NOMO-1 treated with dmso at 0.1 percent for 144 hours (cell line): ENCODE data around the gene ZNF334.
A peak's percentile ranks its signal among the peaks of the same experiment; 100 is the strongest.

ENCODE experiments used
- DNase-seq: peaks from one replicate; lab custom pipeline; 2025; ENCODE audit not compliant: unreplicated experiment; lab: John Stamatoyannopoulos, UW

Gene ZNF334

GRCh38 chr20:46546298-46546697, 32.9 kb upstream of the ZNF334 start:
- no peak for DNase-seq

DNA sequence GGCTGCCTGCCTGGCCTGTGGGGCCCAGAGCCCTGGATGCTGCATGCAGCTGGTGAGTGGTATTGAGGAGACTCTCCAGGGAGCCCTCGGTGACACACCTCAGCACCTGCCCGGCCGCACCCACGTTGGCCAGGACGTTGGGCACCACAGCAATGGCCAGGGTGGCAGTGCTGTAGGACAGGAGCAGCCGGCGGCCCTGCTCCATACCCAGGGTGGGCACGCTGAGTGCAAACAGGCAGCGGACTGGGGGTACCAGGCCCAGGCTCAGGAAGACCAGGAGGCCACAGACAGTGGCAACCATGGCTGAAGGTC, 32.4 kb upstream of the ZNF334 start:
- DNase-seq = no peak

DNA sequence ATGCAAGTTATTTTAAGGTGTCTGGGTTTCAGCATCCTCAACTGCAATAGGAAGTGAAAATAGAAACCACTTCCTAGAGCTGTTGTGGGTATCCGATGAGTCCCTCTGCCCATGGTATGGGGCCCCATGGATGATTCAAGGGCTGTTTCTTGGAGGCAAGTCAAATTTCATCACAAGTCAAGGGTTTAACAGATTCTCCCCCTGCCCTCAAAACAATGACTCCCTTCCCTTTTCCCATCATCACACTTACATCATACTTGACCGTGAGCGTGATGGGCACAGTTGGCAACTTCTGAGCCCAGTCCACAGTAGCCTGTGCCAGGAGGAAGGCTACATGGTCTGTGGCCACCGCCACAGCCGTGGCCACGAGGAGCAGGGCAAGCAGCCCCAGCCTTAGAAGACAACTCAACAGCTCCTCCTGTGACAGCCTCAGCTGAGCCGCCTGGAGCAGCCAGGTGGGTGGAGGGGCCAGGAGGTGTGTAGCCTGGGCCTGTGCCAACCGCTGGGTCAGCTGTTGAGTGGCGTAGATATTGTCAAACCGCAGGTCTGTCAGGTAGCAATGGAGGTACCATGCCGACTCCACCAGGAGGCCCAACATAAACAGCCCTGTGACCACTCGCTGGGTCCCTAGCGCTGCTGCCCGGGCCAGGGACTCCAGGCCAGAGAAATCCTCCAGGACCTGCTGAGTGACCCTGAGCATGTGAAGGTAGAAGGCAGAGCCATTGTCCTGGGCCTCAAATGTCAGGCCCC, 31.9 kb upstream of the ZNF334 start:
- DNase-seq = peak; percentile 94

- DNase-seq = no peak
These were observed 31.2 kb upstream of the ZNF334 start for GRCh38 chr20:46544576-46544975.

DNA sequence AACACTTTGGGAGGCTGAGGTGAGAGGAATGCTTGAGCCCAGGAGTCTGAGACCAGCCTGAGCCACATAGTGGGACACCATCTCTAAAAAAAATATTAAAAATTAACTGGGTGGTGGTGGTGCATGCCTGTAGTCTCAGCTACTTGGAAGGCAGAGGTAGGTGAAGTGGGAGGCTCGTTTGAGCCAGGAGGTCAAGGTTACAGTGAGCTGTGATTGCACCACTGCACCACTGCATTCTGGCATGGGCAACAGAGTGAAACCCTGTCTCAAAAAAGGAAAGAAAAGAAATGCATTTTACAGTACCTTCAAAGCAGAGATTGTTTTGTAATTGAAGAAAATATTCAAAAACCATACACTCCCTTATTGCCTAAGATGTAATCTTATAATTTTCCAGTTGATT, 30.6 kb upstream of the ZNF334 start:
- no peak for DNase-seq

DNA sequence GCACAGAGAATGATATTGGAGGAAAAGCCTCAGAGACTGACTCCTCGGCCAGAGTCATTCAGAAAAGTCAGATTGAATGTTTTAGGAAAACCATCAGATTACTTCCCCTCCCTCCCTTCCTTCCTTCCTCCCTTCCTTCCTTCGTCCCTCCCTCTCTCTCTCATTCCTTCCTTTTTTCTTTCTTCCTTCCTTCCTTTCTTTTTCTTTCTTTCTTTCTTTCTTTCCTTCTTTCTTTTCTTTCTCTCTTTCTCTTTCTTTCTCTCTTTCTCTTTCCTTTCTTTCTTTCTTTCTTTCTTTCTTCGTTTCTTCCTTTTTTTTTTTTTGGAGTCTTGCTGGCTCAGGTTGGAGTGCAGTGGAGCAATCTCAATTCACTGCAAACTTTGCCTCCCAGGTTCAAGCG, 29.7 kb upstream of the ZNF334 start:
- no peak for DNase-seq

- no peak for DNase-seq
These were observed 28.0 kb upstream of the ZNF334 start for GRCh38 chr20:46541229-46541935.

DNA sequence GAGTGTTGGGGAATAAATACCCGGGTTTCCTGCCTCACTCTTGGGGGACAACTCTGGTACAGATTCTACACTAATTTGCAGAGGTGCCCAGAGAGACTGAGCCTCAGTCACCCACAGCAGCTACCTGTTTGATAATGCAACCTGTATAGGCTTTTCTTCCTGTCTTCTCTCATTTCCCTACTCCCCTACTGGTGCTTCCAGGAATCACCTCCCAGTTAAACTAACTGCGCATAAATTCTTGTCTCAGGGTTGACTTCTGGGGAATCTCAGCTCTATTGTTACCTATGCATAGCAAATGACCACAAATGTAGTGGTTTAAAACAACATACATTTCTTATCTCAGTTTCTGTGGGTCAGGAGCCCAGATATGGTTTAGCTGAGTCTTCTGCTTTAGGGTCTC, 25.8 kb upstream of the ZNF334 start:
- DNase-seq = no peak

- DNase-seq = no peak
These were observed 17.3 kb upstream of the ZNF334 start for GRCh38 chr20:46530640-46531039.

DNA sequence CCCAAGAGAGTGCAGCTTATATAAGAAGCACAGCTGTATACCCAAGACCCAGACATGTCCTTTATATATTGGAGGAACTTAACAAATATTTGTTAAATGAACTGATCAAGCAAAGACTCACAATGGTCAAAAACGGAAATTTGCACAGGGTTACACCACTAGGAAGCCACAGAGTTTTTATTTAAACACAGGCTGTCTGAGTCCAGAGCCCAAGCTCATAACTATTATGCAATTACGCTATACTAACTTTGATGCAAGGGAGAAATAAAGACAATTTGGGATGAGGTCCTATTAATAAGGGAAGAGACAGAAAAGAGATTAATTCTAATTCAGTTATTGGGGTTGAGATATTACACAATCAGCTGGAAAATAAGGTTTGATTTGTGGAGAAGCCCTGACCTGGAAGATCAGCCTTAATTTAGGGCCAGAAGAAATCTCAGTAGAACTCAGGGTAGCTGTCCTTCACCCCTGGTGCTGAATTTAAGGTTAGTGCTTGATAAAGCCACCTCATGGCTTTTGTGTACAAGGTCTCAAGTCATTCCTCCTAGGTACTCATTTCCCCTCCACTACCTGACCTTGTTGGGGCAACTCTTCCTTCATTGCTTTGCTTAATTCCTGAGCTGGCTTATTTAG, 10.5 kb upstream of the ZNF334 start:
- DNase-seq = peak; percentile 17

DNA sequence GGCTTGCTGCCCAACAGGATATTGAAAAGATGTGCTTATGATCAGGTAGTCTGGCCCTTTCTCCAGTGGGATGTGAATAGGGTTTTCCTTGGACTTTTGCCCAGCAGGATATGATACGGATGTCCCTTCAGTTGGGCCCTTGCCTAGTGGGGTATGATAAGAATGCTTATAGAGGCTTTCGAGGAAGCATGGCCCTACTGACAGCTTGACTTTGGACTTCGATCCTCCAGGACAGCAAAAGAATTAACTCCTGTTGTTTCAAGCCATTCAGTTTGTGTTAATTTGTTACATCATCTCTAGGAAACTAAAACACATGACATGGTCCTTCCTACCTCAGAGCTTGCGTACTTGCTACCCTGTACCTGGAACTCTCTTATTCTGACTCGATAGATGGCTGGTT, 9.7 kb upstream of the ZNF334 start:
- no peak for DNase-seq

DNA sequence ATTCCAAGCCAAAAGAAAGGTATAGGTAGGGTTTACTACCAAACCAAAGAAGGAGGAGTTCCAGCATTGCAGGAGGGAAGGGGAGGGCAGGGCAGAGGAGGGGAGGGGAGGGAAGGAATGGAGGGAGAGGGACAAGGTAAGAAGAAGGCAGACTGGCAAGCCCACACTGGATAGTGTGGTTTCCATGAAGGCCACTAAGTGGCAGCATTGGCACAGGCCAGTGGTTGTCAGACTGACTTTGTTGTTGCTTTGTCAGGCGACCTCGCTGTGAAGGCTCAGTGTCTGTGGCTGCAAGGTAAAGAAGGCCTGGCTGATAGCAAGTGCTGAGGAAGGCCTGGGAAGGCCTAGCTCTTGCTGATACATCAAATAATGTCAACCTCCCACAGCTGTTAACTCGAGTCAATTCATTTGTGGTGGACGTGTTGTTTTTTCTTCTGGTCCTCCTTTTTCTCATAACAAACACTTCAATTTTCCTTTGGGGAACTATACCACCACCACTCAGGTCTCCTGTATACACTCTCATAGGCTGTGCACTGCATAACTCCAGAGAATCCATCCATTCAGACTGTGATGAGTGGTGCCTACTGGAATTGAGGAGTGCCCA, 7.7 kb upstream of the ZNF334 start:
- DNase-seq = peak; percentile 41

GRCh38 chr20:46520540-46520939, 7.2 kb upstream of the ZNF334 start:
- DNase-seq = no peak

- no peak for DNase-seq
These were observed 6.2 kb upstream of the ZNF334 start for GRCh38 chr20:46519471-46520068.

GRCh38 chr20:46509523-46509922, 3.8 kb downstream of the ZNF334 start:
- DNase-seq = no peak

GRCh38 chr20:46507760-46508407, 5.5 kb downstream of the ZNF334 start:
- no peak for DNase-seq

DNA sequence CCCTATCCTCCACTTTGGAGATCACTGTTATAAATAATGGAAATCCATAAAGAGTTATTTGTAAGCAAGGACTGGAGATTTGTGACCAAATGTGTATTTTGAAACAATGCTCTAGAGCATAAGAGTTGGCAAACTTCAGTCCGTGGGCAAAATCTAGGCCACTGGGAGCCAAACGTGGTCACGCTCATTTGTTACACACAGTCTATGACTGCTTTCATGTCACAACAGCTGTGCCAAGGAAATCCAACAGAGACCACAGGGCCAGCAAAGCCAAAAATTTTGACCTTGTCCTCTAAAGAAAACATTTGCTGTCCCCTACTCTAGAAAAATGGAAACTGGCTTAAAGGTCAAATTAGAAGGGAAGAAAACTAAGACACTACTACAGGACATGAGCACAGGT, 7.9 kb downstream of the ZNF334 start:
- no peak for DNase-seq

- DNase-seq = no peak
These were observed 11.4 kb downstream of the ZNF334 start for GRCh38 chr20:46501961-46502360.

GRCh38 chr20:46501337-46501942, 11.9 kb downstream of the ZNF334 start:
- no peak for DNase-seq

GRCh38 chr20:46494077-46494476, 19.3 kb downstream of the ZNF334 start:
- no peak for DNase-seq

DNA sequence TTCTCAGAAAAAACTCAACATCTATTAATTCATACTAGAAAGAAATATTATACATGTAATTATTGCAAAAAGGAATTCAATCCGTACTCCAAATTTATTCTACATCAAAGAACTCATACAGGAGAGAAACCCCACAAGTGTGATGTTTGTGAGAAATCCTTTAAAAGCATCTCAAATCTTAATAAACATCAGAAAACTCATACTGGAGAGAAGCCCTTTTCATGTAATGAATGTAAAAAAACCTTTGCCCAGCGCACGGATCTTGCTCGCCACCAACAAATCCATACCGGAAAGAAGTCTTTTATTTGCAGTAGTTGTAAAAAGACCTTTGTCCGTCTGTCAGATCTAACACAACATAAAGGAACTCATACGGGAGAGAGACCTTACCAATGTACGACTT, 22.0 kb downstream of the ZNF334 start:
- no peak for DNase-seq
